Measurements from ENCODE around the gene UGT2A3.
"Not testable (repeated sequence)": the region's sequence is repeated elsewhere in the genome, so short reads cannot be mapped to it uniquely, and the experiment has no call there.

The UGT2A3 gene

DNA sequence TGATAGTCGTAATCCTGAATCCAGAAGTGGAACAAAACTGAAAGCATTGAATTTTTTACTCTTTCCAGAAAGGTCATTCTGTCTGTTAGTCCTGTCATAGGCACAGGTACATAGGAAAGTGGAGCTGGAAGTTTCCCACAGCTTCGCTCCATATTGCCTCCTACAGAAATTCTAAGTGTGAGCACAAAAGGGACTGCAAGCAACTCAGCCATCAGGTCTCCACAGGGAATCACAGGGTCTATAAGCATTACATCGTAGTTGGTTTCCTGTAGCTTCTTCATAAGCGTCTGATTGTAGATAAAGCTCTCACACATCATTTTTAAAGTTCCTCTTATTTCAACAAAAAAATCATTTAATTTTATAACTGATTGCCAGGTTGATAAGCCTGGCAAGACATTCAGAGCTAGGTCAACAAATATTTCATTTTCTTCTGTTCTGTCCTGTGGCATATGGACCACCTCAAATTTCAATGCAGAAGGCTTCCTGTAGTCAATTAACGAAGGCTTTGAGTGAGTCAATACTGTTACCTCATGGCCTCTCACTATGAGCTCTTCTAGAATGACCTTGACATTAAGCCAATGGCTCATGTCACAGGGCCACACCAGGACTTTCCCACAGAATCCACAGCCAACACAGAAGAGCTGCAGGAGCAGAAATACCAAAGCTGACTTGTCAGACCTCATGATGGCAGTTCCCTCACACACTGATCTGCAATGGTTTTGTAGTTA is at the start of gene UGT2A3:
TSS of gene UGT2A3 (minus strand) at position 727 of the 728 bp plus-strand sequence. CDS start at position 683, 44 bp downstream.
- DNase-seq (ENCODE audit: low read depth, low spot score), result no peak

GRCh38 chr4:68997040-68997439 is 45.4 kb upstream of the UGT2A3 start:
- DNase-seq (ENCODE audit: low read depth, low spot score), result no peak

GRCh38 chr4:68995292-68995691 is 43.7 kb upstream of the UGT2A3 start:
- no peak for DNase-seq (ENCODE audit: low read depth, low spot score)

GRCh38 chr4:68987007-68987406 is 35.4 kb upstream of the UGT2A3 start:
- no peak for DNase-seq (ENCODE audit: low read depth, low spot score)

GRCh38 chr4:68985442-68985841 is 33.8 kb upstream of the UGT2A3 start:
- no peak for DNase-seq (ENCODE audit: low read depth, low spot score)

DNA sequence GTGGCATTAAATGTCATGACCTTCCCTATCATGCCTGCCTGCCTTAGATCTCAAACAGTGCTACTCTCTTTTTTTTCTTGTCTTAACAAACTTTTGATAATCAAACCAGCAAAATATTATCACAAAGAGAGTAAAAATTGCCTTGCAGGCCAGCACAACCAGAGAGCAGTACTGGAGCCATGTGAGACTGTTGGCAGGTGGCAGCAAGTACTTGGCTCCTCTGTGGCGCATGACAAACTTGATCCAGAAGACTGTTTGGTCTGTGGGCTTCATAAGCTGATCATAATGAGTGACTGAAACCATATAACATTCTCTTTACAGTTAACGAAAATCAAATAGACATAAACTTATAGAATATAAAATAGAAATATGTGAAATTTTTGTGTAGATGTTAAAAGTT is 33.3 kb upstream of the UGT2A3 start:
- no peak for DNase-seq (ENCODE audit: low read depth, low spot score)

DNA sequence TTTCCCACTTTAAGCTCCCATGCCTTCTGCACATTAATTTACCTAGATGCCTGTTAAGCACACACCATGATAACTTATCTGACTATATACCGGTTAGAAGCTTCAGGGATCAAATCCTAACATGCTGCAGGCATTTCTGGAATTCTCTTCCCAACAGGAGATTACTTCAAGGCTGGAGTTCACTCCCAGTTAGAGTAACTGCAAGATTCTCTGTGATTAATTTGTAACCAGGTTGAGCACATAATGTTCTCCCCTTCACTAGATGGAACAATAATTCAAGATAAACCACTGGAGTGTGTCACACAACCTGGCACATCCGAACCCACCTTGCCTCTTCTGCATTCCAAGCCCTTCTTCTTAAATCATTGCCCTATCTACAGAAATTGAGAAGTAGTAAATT is 11.8 kb upstream of the UGT2A3 start:
- DNase-seq (ENCODE audit: low read depth, low spot score), result no peak

DNA sequence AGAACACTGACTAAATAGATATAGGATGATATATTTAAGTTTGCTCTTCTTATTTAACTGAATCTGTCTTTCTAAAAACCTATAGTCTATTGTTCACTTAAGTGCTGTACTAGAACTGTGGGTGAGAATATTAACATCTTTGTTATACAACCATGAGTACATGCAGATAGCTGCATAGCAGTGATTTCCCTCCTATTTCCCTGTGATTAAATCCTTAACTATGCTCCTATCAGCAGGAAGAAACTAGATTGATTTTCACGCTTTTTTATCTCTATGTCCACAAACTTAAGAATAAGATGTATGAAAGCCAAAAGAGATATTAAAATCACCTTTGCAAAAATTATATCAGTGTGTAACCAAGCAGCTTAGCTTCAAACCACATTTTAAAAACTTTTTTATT is 11.3 kb upstream of the UGT2A3 start:
- DNase-seq (ENCODE audit: low read depth, low spot score), result no peak

GRCh38 chr4:68960294-68961163 is 8.9 kb upstream of the UGT2A3 start:
- DNase-seq (ENCODE audit: low read depth, low spot score), result no peak

- DNase-seq (ENCODE audit: low read depth, low spot score), result not testable (repeated sequence)
Measured at GRCh38 chr4:68959085-68959484, 7.5 kb upstream of the UGT2A3 start.

GRCh38 chr4:68954126-68954525 is 2.5 kb upstream of the UGT2A3 start:
- no peak for DNase-seq (ENCODE audit: low read depth, low spot score)

DNA sequence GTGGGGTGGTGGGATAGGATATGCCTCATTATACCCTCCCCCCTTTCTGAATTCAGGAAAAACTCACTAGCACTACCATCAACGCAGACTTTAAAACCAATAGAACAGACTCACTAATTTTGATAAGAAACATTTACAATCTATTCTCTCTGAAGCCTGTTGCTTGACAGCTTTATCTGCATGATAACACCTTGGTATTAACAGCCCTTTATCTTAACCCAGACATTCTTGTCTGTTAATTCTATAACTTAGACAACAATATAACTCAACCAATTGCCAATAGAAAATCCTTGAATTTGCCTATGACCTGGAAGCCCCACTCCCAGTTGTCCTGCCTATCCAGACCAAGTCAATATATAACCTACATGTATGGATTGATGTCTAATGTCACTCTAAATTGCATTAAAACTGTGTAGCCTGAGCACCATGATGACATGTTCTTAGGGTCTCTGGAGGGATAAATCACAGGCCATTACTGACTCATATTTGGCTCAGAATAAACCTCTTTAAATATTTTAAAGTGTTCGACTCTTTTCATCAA is 1.5 kb upstream of the UGT2A3 start:
- no peak for DNase-seq (ENCODE audit: low read depth, low spot score)

DNA sequence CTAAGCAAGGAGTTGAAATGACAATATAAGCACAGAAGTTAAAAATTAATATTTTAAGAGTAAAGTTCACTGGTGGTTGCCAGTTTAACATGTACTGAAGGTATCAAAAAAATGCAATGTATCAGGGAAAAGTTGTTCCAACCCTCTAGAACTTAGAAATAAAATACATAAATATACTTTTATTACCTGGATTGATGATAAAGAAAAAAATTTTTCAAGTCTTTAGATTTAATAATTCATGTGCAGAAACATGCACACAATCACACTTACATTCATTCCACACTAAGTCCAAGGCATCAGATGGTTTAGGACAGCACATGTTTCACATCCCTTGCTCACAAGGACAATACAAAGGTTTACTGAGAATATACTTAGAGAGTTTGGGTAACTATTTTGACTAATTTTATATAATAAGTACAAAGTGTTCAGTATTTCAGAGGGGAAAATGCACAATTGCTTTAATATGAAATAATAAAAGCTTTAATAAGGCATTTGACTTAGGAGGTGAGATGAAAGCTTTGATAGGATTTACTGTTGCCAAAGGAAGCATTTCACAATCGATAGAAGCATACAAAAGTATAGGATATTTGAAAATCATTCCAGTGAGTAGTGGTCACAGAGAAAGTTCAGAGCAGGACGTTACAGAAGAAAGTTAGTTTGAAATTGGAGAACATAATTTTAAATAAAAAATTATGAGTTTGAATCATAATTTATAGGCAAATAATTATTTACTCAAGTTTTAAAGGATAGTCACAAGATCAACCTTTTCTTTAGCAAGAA is 392 bp upstream of the UGT2A3 start:
- DNase-seq (ENCODE audit: low read depth, low spot score), result no peak

DNA sequence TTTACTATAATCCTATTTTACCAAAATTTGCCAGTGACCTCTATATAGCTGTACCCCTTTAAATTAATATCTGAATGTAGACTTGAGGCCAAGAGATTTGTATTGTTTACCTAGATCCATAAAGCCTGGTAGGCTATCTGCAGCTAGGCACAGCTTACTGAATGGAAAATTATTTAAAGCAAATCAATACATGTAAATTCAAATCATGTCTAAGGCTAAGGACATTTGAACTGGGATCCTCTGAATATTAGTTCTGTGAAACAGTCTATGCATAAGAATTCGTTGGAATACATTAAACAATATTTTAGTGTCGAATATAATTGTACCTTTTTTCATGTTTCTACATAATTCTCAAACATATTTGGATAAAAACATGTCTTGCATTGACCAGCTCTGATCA is 1.6 kb downstream of the UGT2A3 start:
- no peak for DNase-seq (ENCODE audit: low read depth, low spot score)

- no peak for DNase-seq (ENCODE audit: low read depth, low spot score)
Measured at GRCh38 chr4:68948985-68949384, 2.6 kb downstream of the UGT2A3 start.

- DNase-seq (ENCODE audit: low read depth, low spot score), result no peak
Measured at GRCh38 chr4:68948044-68948743, 3.4 kb downstream of the UGT2A3 start.

DNA sequence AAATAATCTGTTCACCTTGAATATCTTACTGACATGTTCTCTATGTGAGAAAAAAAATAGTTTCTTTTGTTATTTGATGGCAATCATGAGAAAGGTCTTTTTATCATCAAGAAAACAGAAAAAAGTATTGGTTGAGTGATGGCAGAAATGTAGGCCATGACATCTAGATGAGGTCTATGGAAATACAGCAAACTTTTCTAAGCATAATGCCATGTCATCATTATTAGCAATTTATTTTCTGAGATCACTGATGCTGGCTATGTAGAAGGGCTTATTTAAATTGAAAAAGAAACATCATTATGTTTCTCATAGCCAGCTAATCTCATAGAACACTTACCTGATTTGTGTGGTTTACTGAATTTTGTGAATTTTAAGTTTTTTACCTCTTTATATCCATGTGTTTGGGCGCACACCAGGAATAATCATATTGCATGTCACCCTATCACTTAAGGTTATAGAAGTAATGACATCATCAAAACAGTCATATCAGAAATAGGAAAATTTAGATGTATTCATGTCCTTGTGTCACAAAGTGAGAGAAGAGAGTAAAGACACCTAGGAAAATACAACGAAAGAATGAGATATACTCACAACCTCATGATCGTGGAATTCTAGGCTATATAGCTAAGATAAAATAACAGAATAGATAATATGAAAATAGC is 22.4 kb downstream of the UGT2A3 start:
- no peak for DNase-seq (ENCODE audit: low read depth, low spot score)

GRCh38 chr4:68927165-68927564 is 24.4 kb downstream of the UGT2A3 start:
- DNase-seq (ENCODE audit: low read depth, low spot score), result no peak

- DNase-seq (ENCODE audit: low read depth, low spot score), result not testable (repeated sequence)
Measured at GRCh38 chr4:68922202-68922601, 29.4 kb downstream of the UGT2A3 start.

DNA sequence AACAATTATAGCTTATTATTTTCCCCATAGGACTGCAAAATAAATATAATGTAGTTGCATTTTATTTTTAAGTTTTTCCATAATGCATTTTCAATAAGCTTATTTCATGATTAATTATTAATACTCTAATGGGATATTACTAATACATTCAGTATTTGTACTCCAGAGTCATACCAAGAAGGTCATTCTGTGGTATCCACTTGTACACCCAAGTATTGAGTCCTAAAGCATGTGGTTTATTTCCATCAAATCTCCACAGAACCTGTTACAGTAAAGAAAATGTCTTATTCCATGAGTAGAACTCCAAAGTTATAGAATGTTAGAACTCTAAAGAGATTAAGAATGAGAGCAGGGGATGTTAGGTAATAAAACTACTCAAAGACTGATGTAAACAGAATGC is 30.6 kb downstream of the UGT2A3 start:
- no peak for DNase-seq (ENCODE audit: low read depth, low spot score)

- DNase-seq (ENCODE audit: low read depth, low spot score), result no peak
Measured at GRCh38 chr4:68917016-68917415, 34.6 kb downstream of the UGT2A3 start.

Data from activated CD4-positive, CD25-positive, alpha-beta regulatory T cell treated with anti-CD3 and anti-CD28 coated beads, Interleukin-2, amount 50 U/mL, for 16 hours (primary cell).